Right lobe of liver (tissue), 4 donors: ENCODE results near the gene GFOD1.

Experiments used
- CTCF ChIP-seq, 4 donors: fragments of 200-600 bp in 3 of 4; fragments of 450-650 bp in 1 of 4; IDR thresholded peaks; one replicate each; pipeline versions ENCODE4 v1.5.1 to v1.8.0; 2016 to 2022; ENCODE audit warnings: antibody characterized with exemption in 4 of 4, mild to moderate bottlenecking in 2 of 4
- POLR2A ChIP-seq: fragments of 450-650 bp; IDR thresholded peaks from one replicate; pipeline ENCODE4 v1.6.1; 2017; ENCODE audit warnings: antibody characterized with exemption, mild to moderate bottlenecking
- donor health status: DM: no; HTN: no; CAD: no.
- donor health status: DM: no; HTN: no; CAD: no.
- donor health status: DM: no; HTN: yes; CAD: no.

GRCh38 chr6:13362412-13362811 is 125.0 kb downstream of the GFOD1 start:
- no peak for TF ChIP-seq CTCF (IDR thresholded peaks at IDR 0.05)
- TF ChIP-seq POLR2A, result no peak
